H9 (cell line): Measurements from ENCODE around the gene PDCD11. TPM values are rescaled to one million over a fixed set of nuclear protein-coding genes. Genes with fewer than 3 reads are reported as not detected.

Source experiments
- DNase-seq: peaks from one replicate; pipeline ENCODE4 v3.0.0-alpha.2; 2017
- H2AFZ ChIP-seq: one replicate; pipeline ENCODE4 v1.6.1; 2013; ENCODE audit warnings: mild to moderate bottlenecking, low read length, control low read depth, moderate library complexity
- H2AK5ac ChIP-seq: 2 replicates; pipeline ENCODE4 v1.6.1; 2013; ENCODE audit warnings: low read length, control low read depth, mixed read lengths; ENCODE audit not compliant: insufficient read length
- H2BK120ac ChIP-seq: one replicate; pipeline ENCODE4 v1.6.1; 2013; ENCODE audit warnings: low read depth, mild to moderate bottlenecking, low read length, control low read depth, inconsistent platforms; ENCODE audit not compliant: poor library complexity, severe bottlenecking
- H2BK12ac ChIP-seq: 2 replicates; pipeline ENCODE4 v1.6.1; 2013; ENCODE audit warnings: low read length, control low read depth, mixed read lengths, low read depth; ENCODE audit not compliant: insufficient read length
- H2BK15ac ChIP-seq: 2 replicates; pipeline ENCODE4 v1.6.1; 2013; ENCODE audit warnings: low read depth, low read length, control low read depth
- H2BK20ac ChIP-seq: one replicate; pipeline ENCODE4 v1.6.1; 2013; ENCODE audit warnings: low read depth, mild to moderate bottlenecking, low read length, control low read depth, inconsistent platforms; ENCODE audit not compliant: poor library complexity, severe bottlenecking
- H2BK5ac ChIP-seq: 2 replicates; pipeline ENCODE4 v1.6.1; 2013; ENCODE audit warnings: low read length, control low read depth, mixed read lengths; ENCODE audit not compliant: insufficient read length
- H3K14ac ChIP-seq: 2 replicates; pipeline ENCODE4 v1.6.1; 2013; ENCODE audit warnings: low read length, control low read depth; ENCODE audit not compliant: insufficient read depth
- H3K18ac ChIP-seq: 2 replicates; pipeline ENCODE4 v1.6.1; 2013; ENCODE audit warnings: low read depth, mild to moderate bottlenecking, mixed read lengths, low read length, control low read depth; ENCODE audit not compliant: insufficient read length
- H3K23ac ChIP-seq: 2 replicates; pipeline ENCODE4 v1.6.1; 2013; ENCODE audit warnings: low read length, control low read depth, mixed read lengths, low read depth; ENCODE audit not compliant: insufficient read length
- H3K23me2 ChIP-seq: 2 replicates; pipeline ENCODE4 v1.6.1; 2013; ENCODE audit warnings: low read depth, mild to moderate bottlenecking, mixed read lengths, low read length, control low read depth; ENCODE audit not compliant: insufficient read length, poor library complexity, severe bottlenecking
- H3K27ac ChIP-seq: 2 replicates; pipeline ENCODE4 v1.5.1; 2013; ENCODE audit warnings: low read length, control low read depth, mixed read lengths, low read depth; ENCODE audit not compliant: insufficient read length
- H3K27me3 ChIP-seq: 2 replicates; pipeline ENCODE4 v1.6.1; 2013; ENCODE audit warnings: low read length, control low read depth, inconsistent platforms; ENCODE audit not compliant: insufficient read depth
- H3K4ac ChIP-seq: 2 replicates; pipeline ENCODE4 v1.6.1; 2013; ENCODE audit warnings: low read depth, mild to moderate bottlenecking, control low read depth, inconsistent platforms, low read length, moderate library complexity
- H3K4me1 ChIP-seq: 2 replicates; pipeline ENCODE4 v1.6.1; 2013; ENCODE audit warnings: low read length, control low read depth, inconsistent platforms; ENCODE audit not compliant: insufficient read depth
- H3K4me2 ChIP-seq: 2 replicates; pipeline ENCODE4 v1.6.1; 2013; ENCODE audit warnings: low read length, control low read depth, mixed read lengths; ENCODE audit not compliant: insufficient read length, insufficient read depth
- H3K56ac ChIP-seq: 2 replicates; pipeline ENCODE4 v1.6.1; 2013; ENCODE audit warnings: low read depth, mild to moderate bottlenecking, mixed read lengths, low read length, control low read depth; ENCODE audit not compliant: insufficient read length
- H3K79me1 ChIP-seq: 2 replicates; pipeline ENCODE4 v1.6.1; 2013; ENCODE audit warnings: low read depth, mild to moderate bottlenecking, moderate library complexity, low read length, control low read depth, inconsistent platforms; ENCODE audit not compliant: insufficient read depth, poor library complexity, severe bottlenecking
- H3K79me2 ChIP-seq: 2 replicates; pipeline ENCODE4 v1.6.1; 2013; ENCODE audit warnings: low read length, control low read depth, inconsistent platforms; ENCODE audit not compliant: insufficient read depth
- H3K9ac ChIP-seq: 2 replicates; pipeline ENCODE4 v1.6.1; 2013; ENCODE audit warnings: low read length, control low read depth, mixed read lengths; ENCODE audit not compliant: insufficient read length; ENCODE audit errors: extremely low read depth
- H3K9me3 ChIP-seq: one replicate; pipeline ENCODE4 v1.6.1; 2013; ENCODE audit warnings: low read depth, low read length, inconsistent platforms; ENCODE audit not compliant: control insufficient read depth
- H3T11ph ChIP-seq: one replicate; pipeline ENCODE4 v1.6.1; 2013; ENCODE audit warnings: mild to moderate bottlenecking, low read length, control low read depth, inconsistent platforms
- H4K20me1 ChIP-seq: one replicate; pipeline ENCODE4 v1.6.1; 2013; ENCODE audit not compliant: control insufficient read depth, insufficient read length, insufficient read depth
- H4K5ac ChIP-seq: 2 replicates; pipeline ENCODE4 v1.6.1; 2013; ENCODE audit warnings: low read depth, mild to moderate bottlenecking, mixed read lengths, low read length, control low read depth; ENCODE audit not compliant: insufficient read length
- H4K8ac ChIP-seq: replicated peaks from 2 replicates; pipeline ENCODE4 v1.6.1; 2013; ENCODE audit warnings: low read length, control low read depth, mixed read lengths, low read depth; ENCODE audit not compliant: insufficient read length
- H4K91ac ChIP-seq: 2 replicates; pipeline ENCODE4 v1.6.1; 2013; ENCODE audit warnings: low read depth, mild to moderate bottlenecking, moderate library complexity, mixed read lengths, low read length, control low read depth; ENCODE audit not compliant: insufficient read length
- H3K27ac Mint-ChIP-seq, 3 experiments: 2 replicates in 2 of 3; 3 replicates in 1 of 3; pipeline ENCODE4 v1.8.0; 2020 to 2021; ENCODE audit warnings: mixed read lengths in 3 of 3, mild to moderate bottlenecking in 1 of 3, moderate library complexity in 1 of 3
- H3K27me3 Mint-ChIP-seq: 2 replicates; pipeline ENCODE4 v1.8.0; 2021; ENCODE audit warnings: low read depth, mild to moderate bottlenecking, moderate library complexity, mixed read lengths
- H3K36me3 Mint-ChIP-seq, 3 experiments: 2 replicates in 2 of 3; 3 replicates in 1 of 3; pipeline ENCODE4 v1.8.0; 2020 to 2021; ENCODE audit warnings: low read depth in 3 of 3, mixed read lengths in 3 of 3; ENCODE audit not compliant: insufficient read depth in 1 of 3
- H3K4me1 Mint-ChIP-seq, 2 experiments: 2 replicates each; pipeline ENCODE4 v1.8.0; 2020; ENCODE audit warnings: mixed read lengths in 2 of 2
- H3K4me3 Mint-ChIP-seq, 2 experiments: 2 replicates in 1 of 2; 3 replicates in 1 of 2; pipeline ENCODE4 v1.8.0; 2020 to 2021; ENCODE audit warnings: mild to moderate bottlenecking in 2 of 2, mixed read lengths in 2 of 2, moderate library complexity in 1 of 2
- H3K9me3 Mint-ChIP-seq, 2 experiments: 2 replicates in 1 of 2; 3 replicates in 1 of 2; pipeline ENCODE4 v1.8.0; 2020; ENCODE audit warnings: mild to moderate bottlenecking in 2 of 2, mixed read lengths in 2 of 2, moderate library complexity in 1 of 2
- CTCF ChIP-seq: fragments of 200-600 bp; sonication (generic); conservative IDR thresholded peaks from 3 replicates; pipeline ENCODE4 v1.8.0; 2021; ENCODE audit warnings: antibody characterized with exemption, mild to moderate bottlenecking
- WGBS: extraction: QIAGEN DNeasy Blood & Tissue Kit; methylation state at CpG from one replicate; pipeline ENCODE4 v1.1.7; 2013; ENCODE audit warnings: missing lambda C conversion rate, low lambda C conversion rate, mixed read lengths; ENCODE audit not compliant: insufficient read length; ENCODE audit errors: extremely low coverage; 5-methylcytosine and 5-hydroxymethylcytosine counted together
- long read RNA-seq: library from polyadenylated mRNA; unstranded; transcript quantifications from one replicate; pipeline ENCODE4 v2.0.0, GENCODE V29; 2020
- total RNA-seq: library from RNA; stranded (reverse); gene quantifications from 2 replicates; pipeline ENCODE4 v1.2.1, GENCODE V29; 2021

PDCD11 gene, protein sequence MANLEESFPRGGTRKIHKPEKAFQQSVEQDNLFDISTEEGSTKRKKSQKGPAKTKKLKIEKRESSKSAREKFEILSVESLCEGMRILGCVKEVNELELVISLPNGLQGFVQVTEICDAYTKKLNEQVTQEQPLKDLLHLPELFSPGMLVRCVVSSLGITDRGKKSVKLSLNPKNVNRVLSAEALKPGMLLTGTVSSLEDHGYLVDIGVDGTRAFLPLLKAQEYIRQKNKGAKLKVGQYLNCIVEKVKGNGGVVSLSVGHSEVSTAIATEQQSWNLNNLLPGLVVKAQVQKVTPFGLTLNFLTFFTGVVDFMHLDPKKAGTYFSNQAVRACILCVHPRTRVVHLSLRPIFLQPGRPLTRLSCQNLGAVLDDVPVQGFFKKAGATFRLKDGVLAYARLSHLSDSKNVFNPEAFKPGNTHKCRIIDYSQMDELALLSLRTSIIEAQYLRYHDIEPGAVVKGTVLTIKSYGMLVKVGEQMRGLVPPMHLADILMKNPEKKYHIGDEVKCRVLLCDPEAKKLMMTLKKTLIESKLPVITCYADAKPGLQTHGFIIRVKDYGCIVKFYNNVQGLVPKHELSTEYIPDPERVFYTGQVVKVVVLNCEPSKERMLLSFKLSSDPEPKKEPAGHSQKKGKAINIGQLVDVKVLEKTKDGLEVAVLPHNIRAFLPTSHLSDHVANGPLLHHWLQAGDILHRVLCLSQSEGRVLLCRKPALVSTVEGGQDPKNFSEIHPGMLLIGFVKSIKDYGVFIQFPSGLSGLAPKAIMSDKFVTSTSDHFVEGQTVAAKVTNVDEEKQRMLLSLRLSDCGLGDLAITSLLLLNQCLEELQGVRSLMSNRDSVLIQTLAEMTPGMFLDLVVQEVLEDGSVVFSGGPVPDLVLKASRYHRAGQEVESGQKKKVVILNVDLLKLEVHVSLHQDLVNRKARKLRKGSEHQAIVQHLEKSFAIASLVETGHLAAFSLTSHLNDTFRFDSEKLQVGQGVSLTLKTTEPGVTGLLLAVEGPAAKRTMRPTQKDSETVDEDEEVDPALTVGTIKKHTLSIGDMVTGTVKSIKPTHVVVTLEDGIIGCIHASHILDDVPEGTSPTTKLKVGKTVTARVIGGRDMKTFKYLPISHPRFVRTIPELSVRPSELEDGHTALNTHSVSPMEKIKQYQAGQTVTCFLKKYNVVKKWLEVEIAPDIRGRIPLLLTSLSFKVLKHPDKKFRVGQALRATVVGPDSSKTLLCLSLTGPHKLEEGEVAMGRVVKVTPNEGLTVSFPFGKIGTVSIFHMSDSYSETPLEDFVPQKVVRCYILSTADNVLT (N-terminal part only)
- 86.3 and 99.5 TPM in 2 replicates for total RNA-seq
- long read RNA-seq, full-length matches to known transcripts: 11 of 246 reads
- long read RNA-seq, partial matches to known transcripts: 209 of 246 reads
- long read RNA-seq, other reads (novel, unspliced or antisense): 26 of 246 reads

DNA sequence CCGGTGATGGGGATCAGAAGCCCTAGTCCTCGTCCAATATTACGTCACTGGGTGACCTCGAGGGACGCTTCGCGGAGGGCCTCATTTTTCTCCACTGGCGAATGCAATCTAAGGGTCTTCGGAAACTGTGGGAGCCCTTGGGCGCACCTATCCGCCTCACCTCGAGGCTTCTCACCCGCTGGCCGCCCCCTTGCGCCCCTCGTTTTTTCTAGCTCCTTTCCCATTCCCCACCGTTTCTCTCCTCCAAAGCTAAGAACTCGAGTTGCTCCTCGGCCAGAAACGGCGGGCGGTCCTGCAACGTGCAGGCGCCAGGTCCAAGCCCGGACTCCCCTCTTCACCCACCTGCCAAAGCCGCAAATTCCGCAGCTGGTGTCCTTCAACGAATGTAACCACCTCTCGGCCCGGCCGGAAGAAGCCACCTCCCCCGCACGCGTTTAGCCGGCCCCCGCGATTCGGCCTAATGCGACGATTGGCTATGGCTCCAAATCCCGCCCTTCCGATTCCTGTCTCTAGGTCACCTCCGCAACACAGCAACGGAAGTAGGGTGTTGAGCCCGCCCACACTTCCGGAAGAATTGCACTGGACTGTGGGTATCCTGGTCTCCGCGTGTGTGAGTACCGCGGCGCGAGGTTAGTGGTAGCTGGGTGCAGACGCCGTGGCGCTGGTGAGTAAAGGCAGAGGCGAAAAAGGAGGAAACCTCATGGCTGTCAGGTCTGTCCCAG, at the start of gene PDCD11, which contains the start of gene ATP5MK:
Gene PDCD11, plus strand, starts transcription at position 560 of the 722 bp plus-strand sequence. CDS start 1,801 bp downstream, outside the sequence.
Gene ATP5MK, minus strand, starts transcription at position 409 of the 722 bp plus-strand sequence. CDS start 4,018 bp downstream, outside the sequence.
- Histone ChIP-seq H3K56ac (no peak within 1 kb of the TSS), H2AFZ (no peak within 1 kb of the TSS), H3K9me3 (no peaks in the 10 kb centered on the region), H3K4me2 (peak within 1 kb of the TSS; percentile 77), H4K20me1 (no peaks in the 10 kb centered on the region), H3K4ac (no peak within 1 kb of the TSS), H3T11ph (no peak within 1 kb of the TSS), H2BK120ac (no peak within 1 kb of the TSS), H3K79me1 (peaks cover 8% of the 10 kb centered on the region), H4K91ac (no peak within 1 kb of the TSS), H3K9ac (peak within 1 kb of the TSS; percentile 92), H3K27me3 (no peaks in the 10 kb centered on the region), H4K8ac (no peak within 1 kb of the TSS), H2BK12ac (no peak within 1 kb of the TSS), H2BK5ac (no peak within 1 kb of the TSS), H3K27ac (no peak within 1 kb of the TSS), H2BK15ac (no peak within 1 kb of the TSS), H2BK20ac (no peak within 1 kb of the TSS), H3K79me2 (peaks cover 23% of the 10 kb centered on the region; the same call in 1 of the 2 replicates), H4K5ac (no peak within 1 kb of the TSS), H3K14ac (peak within 1 kb of the TSS; percentile 85), H3K23me2 (peaks cover 9% of the 10 kb centered on the region), H3K23ac (no peak within 1 kb of the TSS), H3K18ac (peak within 1 kb of the TSS; percentile 46), H2AK5ac (no peak within 1 kb of the TSS), H3K4me1 (no peaks in the 10 kb centered on the region; the same call in 1 of the 2 replicates)
- no CpG with 5 or more reads among the region's 56 CpGs for WGBS
- H3K27ac Mint-ChIP-seq: peak within 1 kb of the TSS; percentile 90 to 98 (median 96)
- no peaks in the 10 kb centered on the region; a peak in 1 of 5 replicates for H3K9me3 Mint-ChIP-seq
- peaks cover 29 to 79% (median 68%) of the 10 kb centered on the region in 3 experiments for H3K36me3 Mint-ChIP-seq
- H3K27me3 Mint-ChIP-seq: no peaks in the 10 kb centered on the region
- no peak for TF ChIP-seq CTCF
- peaks cover 15 to 22% of the 10 kb centered on the region in 2 experiments for H3K4me1 Mint-ChIP-seq
- DNase-seq: peak; percentile 98
- peak within 1 kb of the TSS; percentile 99 for H3K4me3 Mint-ChIP-seq
